Dermis microvascular lymphatic vessel endothelial cell (primary cell): ENCODE measurements around the gene MGMT. TPM values are rescaled to one million over a fixed set of nuclear protein-coding genes. Genes with fewer than 3 reads are reported as not detected.

ENCODE experiments used
- DNase-seq, 2 donors: peaks; one replicate each; pipeline versions ENCODE4 v3.0.0 to v3.0.0-alpha.2; 2010; ENCODE audit warnings: low read depth in 2 of 2
- total RNA-seq: library from RNA; depleted of rRNA; stranded (reverse); fragments of >200 nt; gene quantifications from 2 replicates; pipeline ENCODE4 v1.2.1, GENCODE V29; 2014

The MGMT gene
- total RNA-seq, 1 donor from 2014 or later: 9.6 TPM

DNA sequence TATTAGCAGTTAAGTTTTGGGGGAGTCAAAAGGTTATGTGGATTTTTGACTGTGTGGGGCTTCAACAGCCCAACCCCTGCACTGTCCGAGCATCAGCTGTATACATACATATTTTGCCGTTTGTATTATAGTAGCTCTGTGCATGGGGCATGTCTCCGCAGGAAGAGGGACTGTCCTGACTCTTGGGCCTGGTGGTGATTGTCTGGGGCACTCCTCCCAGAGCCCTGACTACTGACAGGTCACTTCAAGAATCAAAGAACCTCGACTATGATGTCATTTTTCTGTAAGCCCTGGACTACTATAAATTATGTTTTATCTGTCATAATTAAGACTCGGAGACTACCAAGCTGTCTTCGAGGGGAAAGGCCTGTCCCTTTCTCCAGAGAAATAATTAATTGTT is 51.8 kb downstream of the MGMT start:
- no peak for DNase-seq

DNA sequence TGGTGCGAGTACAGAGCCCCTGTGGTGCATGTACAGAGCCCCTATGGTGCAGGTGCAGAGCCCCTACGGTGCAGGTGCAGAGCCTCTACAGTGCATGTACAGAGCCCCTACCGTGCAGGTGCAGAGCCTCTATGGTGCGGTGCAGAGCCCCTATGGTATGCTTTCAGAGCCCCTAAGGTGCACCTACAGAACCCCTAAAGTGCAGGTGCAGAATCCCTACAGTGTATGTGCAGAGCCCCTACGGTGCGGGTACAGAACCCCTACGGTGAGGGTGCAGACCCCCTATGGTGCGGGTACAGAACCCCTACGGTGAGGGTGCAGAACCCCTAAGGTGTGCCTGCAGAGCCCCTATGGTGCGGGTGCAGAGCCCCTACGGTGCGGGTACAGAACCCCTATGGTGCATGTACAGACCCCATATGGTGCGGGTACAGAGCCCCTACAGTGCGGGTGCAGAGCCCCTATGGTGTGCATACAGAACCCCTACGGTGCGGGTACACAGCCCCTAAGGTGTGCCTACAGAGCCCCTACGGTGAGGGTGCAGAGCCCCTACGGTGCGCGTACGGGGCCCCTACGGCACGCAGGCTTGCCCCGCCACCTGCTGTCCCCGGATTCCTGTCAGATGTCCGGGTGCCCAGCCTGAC is 53.5 kb downstream of the MGMT start:
- no peak for DNase-seq

DNA sequence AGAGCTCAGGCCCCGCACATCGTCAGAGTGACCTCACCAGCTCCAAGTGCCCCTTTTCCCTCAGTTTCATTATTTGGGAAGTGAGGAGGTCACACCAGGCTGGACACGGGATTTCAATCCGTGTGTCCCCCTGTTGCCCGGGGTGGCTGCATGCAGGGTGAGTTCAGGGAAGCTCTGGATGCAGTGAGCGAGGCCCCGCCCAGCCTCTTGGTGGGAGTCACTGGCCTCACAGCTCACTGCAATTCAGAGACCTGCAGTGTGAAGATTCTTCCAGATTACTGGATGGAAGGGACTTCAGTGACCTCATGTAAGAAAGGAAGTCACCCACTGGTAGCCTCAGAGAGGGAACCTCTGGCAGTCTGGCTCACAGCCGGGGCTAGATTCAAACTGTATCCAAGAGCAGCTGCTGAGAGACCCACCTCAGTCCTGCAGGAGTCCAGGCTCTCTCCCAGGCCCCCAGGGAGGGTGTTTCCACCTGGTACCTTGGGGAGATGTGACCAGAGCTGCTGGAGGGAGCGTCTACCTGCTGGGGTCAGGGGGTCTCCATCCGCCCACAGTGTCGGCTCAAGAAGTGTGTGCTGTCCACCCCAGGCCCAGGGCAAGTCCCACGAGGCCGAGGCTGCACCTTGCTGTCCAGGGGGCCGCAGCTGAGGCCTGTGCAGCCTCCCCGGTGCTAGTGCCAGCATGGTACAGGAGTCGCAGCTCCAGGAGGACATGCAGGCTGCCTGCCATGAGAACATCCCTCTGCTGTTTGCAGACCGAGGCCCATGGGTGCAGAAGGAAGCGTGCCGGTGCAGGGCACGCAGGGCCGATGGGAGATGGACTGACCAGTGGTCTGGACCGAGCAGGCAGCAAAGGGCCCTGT is 54.4 kb downstream of the MGMT start:
- DNase-seq: no peak

DNA sequence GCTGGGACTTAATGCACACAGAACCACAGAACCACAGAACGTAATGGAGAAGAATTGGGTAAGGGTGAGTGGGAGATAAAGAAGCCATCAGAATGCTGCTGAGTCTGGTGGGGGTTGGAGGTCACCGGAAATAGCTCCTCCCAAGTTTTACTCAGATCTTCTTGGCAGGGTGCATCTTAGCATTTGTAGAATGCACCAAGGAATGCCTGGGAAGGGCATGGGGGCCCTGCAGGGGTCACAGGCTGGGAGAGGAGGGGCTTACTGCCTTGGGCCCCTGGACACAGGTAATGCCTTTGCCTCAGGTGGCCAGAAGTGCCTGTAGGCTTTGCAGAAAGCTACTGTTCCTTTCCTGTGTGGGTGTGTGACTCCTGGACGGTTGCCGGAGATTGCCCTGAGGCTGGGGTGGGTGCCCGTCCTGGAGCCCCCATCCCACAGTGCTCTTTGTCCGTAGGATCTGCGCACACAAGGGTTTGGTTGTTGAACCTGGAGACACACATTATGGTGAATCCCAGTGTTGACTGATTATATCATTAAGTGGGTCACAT is 55.1 kb downstream of the MGMT start:
- DNase-seq: no peak

DNA sequence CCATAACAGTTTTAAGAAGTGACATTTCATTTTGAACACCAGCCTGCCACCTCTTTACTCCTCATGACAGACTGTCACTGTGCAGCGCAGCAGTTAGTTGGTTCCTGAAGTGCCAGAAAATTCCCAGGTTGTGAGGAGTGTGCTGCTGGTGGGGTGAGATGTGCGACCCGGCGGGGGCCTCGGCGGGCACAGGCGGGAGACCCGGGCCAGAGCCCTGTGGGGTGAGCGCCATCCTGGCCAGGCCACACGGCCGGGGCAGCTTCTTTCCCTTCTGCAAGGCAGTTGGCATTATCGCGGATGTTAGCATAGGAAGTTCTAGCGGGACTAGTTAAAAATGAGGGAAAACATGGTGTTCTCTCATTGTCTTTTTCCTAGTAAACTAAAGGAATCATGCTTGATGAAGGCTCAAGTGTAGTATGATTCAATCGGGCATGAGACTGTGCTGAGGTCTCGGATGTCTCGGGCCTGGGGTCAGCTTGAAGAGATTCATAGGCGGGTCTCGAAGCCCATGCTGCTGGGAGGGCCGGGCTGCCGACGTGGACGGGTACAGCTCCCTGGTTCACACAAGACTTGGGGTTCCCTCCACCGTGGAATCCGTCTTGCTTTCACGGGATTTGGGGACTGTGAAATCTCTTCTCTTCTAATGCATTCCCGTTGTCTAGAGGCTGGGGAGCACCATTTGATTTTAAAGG is 56.1 kb downstream of the MGMT start:
- DNase-seq: no peak

DNA sequence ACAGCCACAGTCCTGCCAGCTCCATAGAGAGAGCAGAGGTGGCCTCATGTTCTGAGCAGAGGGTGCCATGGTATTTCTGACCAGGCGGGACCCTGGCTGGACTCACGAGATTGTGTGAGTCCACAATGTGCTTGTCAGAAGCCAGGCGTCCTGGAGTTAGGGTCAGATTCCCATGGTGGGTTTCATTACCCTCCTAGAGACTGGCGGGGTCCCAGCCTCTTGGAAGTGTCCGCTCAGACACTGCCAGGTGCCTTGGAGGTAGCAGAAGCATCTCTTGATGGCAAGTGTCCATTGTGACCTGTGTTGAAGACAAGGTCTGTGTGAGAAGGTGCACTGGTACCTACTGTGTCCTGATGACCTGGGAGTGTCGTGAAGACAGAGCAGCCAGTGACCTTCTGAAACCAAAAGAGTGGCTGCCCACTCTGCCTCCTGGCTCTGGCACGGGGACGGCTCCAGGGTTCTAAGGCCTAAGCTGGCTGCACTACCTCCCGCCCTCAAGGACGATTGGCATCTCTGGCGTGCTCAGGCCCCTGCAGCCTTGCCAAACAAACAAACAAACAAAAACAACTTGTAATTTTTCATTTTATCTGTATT is 56.8 kb downstream of the MGMT start:
- DNase-seq: no peak

DNA sequence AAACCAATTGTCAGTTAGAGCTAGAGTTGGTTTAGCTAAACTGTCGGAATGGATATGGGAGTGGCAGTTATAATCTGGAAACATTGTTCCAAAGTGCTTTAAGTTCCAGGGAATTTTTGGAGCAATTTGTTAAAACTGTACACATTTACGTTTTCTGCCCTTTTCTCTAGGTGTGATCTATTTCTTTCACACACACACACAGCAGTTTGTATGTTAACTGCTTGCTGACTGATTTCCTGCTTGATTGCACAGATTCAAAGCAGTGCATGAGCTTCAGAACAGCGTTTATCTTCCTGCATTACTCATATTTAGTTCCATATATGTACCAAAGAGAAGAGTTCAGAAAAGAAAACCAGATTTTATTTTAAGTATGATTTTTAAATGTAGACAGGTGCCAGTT is 57.9 kb downstream of the MGMT start:
- DNase-seq: no peak

DNA sequence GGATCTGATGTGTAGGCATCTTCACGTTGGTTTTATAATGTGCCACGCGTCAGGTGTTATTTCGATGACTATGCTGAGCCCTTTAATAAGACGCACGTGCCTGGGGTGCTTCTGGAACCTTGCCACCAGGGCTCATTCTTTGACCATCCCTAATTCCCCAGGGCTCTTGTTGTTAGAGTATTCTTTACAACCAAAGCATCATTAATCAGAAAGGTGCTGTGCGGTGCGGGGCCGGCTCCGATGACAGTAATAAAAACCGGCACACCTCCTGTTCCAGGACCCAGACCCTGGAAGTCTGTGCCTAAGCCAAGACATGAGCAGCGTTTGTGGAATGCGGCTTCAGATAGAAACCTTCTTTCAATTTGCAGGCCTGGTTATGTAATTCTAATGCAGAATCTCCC is 58.4 kb downstream of the MGMT start:
- no peak for DNase-seq

DNA sequence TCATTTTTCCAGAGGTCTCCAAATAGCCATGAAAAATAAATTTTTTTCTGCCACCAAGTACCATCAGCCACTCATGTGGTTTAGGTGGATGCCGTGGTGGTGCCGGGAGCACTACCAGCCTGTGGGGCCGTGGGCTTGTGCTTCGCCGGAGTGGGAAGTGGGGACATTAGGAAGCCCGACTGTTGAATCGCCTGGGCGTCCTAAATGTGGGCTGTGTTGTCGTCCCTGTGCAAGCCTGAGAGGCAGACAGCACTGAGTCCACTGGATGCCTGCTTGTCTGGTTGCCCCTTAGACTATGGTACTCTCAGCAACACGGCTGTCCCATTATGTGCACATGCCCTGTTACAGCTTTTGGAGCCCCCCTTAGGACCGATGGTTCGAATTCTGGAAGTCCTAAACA is 59.9 kb downstream of the MGMT start:
- DNase-seq: no peak

DNA sequence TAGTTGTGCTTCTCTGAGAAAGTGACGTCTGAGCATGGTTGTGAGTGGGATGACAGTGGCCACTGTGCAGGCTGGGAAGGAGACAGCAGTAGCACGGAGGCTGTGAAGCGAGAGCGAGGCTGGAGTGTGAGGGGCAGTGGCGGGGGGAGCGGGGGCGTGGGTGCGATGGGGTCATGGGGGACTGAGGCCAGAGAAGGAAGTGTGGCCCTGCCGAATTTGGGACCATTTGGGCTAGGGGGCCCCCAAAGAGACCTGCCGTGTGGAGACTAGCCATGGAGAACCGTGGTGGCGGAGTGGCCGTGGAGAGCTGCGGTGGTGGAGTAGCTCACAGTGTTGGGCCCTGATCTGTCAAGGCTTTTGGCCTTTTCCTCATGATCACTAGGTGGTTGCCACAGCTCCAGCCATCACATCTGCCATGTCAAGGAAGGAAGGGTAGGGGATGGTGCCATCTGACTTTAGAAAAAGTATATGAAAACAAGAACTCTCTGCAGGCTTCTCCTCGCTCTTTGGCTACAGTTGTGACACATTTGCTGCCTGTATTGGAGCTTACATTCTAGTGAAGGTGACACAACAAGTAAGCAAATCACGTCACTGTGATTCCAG is 61.4 kb downstream of the MGMT start:
- no peak for DNase-seq

DNA sequence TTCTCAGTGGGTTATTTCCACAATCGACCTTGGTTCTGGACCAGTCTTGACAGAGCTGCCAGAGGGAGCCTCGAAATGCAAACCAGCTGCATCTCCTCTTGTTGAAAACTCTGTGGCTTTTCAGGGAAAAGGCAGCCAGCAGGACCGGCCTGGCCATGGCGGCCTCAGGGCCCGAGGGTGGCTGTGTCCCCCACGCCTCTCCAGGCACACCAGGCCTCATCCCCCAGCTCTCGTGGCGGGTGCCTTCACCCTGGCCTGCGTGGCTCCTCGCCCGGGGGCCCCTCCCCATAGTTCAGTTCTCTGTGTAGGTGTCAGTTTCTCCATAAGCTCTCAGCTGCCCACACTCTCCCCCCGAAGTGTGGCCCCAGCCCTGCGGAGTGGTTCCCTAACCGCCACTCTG is 63.5 kb downstream of the MGMT start:
- DNase-seq: no peak

DNA sequence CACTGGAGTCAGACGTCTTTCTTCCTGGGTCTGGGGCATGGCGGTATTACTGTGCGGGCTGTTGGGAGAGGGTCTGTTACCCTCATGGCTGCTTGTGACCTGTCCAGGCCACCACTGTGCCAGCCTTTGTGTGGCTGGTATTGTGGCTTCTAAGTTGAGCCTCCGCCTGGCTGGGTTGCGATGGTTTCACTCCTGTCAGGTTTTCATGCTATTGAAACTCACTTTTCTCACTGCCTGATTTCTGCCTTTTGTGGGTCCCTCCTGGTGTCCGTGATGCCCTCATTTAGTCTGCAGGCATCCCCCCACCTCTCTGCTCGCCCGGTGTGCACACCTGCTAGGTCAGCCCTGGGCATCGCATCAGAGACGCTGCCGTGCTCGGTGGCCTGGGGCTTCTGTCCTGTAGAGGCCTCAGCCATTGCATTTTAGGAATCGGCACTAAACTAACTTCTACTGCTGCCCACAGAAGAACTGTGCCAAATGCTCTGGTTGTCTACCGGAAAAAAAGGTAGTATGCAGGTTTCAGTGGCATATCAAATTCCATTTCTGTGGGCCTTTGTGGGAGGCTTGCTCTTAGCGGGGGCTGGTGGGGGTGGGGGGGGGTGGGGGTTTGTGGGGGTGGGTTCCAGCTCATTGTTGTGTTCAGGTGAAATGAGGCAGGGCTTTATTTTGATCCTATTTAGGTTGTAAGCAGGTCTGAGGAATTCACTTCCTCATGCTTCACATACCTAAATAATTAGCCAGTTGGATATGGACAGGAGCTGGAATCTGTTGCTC is 64.3 kb downstream of the MGMT start:
- peak; percentile 24 to 40 for DNase-seq

DNA sequence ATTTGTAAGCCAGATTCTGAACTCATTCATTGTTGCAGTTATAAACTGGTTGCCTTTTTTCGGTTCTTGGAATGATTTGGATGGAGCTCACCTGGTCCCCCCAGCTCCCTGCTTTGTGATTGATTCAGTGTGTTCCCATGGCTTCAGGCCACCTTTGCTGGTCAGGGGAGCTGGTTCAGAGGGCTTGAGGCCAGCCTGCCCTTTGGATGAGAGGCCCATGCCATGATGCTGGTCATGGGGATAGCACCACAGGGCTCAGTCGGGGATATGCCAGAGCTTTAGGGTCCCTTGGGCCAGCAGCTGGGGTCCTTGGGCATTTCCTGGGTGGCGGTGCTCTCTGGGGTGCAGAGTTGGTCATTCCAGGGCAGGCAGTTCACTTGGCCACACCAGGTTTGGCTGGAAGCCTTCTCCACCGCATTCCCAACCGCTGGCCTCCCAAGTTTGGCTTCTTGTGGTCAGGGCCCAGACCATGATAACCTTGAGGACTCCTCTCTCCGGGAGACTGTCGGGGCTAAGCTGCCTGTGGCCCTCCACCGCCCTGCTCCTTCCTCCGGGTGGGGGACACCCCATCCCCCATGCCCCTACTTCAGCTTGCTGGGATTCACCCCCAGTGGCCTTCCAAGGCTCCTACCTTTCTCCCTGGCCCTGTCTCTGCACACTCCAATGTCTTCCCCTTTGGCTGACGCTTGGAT is 65.1 kb downstream of the MGMT start:
- DNase-seq: no peak

DNA sequence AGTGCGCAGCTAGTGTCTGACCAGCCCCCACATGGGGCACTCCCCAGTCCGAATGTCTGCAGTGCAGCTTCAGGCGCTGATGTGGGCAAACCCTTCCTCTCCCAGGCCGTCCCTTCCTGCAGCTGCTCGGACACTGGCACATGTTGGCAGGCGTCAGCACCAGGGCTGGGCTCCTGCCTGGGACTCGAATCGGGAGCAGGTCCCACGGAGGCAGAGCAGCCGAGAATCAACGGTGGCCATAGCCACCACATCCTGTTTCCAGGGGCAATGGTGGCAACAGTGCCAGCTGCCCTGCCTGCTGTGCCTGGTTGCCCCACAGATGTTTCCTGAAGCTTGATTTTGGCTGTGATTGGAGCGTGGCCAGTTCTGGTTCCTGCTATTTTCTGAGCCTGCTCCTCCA is 65.8 kb downstream of the MGMT start:
- peak; percentile 45 to 79 for DNase-seq

DNA sequence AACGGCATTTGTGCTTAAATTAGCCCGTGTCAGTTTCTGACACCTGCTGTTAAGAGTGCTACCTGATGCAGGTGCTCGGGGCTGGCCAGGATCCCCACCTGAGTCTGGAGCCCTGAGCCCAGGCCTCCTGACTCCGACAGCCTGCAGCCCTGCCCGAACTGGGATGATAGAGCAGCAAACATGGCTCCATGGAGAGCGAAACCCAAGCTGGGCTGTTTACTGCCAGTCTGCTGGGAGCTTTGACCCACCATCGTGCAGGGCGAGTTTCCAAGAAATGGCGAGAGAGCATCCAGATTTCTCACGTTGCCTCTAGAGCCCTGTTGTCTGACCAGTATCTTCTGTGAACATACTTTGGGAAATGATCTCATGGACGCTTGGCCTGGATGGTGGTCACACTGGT is 66.2 kb downstream of the MGMT start:
- DNase-seq: peak in 1 of 2 donors; percentile 10

DNA sequence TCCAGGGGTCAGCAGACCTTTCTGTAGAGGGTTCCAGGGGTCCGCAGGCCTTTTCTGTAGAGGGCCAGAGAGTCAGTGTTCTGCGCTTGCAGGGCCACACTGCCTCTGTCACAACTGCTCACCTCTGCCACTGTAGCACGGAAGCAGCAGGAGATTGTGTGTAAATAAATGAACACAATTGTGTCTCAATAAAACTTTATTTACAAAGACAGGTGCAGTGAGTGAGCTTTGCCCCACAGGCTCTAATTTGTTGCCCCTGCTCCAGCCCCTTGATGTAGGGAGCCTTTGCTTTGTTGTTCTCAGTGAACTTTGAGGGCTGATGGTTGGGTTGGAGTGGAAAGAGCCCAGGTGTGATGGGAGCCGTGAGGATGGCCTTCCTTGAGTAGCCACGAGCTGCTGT is 67.8 kb downstream of the MGMT start:
- DNase-seq: no peak

DNA sequence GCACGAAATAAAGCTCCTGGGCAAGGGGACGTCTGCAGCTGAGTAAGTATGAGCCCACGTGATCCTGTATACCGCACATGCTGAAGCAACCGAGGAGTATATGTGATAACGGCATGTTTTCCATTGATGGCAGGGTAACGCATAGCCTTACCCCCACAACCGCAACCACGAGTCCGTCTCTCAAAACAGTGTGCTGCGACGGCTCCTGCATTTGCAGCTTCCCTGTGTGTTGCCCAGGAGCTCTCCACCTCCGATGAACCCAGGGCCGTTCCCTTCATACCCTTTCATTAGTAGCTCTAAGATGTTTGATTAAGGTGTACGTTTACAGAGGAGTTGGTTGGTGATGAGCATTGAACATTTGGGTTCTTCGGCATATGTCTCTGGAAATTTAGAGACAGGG is 69.3 kb downstream of the MGMT start:
- no peak for DNase-seq

DNA sequence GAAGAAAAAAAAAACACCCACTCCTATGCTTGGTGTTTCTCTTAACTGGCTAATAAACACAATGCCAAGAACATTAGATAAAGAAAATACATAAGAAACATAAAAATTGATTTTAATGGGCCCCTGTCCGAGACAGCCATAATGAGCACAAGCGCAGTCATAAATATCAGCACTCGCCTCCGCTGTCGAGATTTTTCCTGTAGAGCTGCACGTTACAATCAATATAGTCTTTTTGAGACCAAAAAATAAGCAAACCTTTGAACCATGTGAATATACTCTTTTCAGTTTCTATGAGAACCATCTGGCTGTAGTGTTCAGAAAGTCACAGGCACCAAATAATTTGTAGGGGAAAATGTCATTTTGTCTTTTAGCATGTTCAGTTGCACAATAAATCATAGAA is 70.1 kb downstream of the MGMT start:
- no peak for DNase-seq

DNA sequence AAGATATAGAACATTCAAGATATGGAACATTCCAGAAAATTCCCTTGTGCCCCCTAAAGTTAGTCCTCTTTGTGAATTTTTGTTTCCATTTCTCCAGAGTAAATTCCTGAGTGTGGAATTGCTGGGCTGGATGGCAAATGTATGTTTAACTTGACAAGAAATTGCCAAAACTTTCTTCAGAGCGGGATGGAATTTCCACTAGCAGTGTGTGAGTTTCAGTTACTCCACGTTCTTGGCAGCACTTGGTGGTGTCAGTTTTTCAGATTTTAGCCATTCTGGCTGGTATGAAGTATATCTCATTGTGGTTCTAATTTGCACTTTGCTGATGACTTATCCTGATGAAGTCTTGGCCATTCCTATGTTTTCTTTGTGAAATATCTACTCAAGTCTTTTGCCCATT is 71.2 kb downstream of the MGMT start:
- DNase-seq: no peak

DNA sequence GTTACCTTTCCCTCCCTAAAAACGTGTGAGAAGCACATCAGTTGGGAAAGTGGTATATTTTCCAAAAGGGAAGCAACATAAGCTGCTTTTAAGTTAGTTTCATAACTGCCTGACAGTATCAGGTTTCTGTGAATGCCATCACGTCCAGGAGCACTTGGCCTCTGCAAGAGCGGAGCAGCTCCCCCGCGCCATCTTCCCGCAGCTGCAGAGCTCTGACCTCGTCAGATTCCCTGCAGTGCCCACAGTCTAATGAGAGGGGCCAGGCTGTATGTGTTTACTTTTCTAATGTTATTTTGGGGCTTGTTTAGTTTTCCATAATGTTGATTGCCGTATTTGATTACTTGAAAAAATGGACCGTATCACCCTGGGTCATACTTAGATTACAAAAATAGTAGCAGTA is 74.2 kb downstream of the MGMT start:
- DNase-seq: no peak
